Stimulated activated CD8-positive, alpha-beta memory T cell treated with anti-CD3 and anti-CD28 coated beads, Interleukin-2, amount 100 ng/mL, for 48 hours (primary cell): ENCODE data around the gene KLK13.
A peak's percentile ranks its signal among the peaks of the same experiment; 100 is the strongest.

Experiments used
- DNase-seq, 2 donors: peaks; one replicate each; pipeline ENCODE4 v3.0.0-alpha.2; 2020; ENCODE audit warnings: low read depth in 2 of 2

KLK13 gene, protein sequence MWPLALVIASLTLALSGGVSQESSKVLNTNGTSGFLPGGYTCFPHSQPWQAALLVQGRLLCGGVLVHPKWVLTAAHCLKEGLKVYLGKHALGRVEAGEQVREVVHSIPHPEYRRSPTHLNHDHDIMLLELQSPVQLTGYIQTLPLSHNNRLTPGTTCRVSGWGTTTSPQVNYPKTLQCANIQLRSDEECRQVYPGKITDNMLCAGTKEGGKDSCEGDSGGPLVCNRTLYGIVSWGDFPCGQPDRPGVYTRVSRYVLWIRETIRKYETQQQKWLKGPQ

DNA sequence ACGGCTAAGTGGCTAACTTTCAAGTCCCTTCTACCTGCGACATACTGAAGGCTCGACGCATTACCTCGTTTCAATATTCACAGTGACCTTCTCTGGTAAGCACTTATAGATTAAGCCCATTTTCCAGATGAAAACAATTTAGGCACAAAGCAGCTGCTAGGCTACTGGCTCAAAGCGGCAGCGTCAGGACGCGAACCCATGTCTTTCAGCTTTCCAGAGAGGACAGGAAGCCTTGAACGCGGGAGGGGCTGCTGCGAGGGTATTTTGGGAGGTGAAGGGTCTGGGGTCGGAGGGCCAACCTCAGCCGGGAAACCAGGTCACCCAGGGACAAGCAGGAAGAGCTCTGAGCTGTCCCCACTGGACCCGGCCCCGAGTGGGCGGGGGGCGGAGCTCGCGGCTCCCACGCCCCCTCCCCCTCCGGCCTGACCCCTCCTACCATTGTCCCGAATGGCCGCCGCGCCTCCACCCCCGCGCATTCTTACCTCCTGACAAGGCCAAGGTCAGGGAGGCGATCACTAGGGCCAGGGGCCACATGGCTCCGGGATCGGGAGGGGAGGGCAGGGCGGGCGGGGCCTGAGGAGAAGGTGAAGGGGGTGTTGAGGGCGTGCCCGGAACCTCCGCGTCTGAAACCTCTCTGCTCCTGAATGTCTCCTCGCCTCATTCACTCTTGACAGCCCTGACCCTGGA, at the start of gene KLK13:
Gene KLK13 (minus strand): TSS at position 559 of the 687 bp plus-strand sequence. CDS start 25 bp downstream, at position 534.
- DNase-seq = no peak

DNA sequence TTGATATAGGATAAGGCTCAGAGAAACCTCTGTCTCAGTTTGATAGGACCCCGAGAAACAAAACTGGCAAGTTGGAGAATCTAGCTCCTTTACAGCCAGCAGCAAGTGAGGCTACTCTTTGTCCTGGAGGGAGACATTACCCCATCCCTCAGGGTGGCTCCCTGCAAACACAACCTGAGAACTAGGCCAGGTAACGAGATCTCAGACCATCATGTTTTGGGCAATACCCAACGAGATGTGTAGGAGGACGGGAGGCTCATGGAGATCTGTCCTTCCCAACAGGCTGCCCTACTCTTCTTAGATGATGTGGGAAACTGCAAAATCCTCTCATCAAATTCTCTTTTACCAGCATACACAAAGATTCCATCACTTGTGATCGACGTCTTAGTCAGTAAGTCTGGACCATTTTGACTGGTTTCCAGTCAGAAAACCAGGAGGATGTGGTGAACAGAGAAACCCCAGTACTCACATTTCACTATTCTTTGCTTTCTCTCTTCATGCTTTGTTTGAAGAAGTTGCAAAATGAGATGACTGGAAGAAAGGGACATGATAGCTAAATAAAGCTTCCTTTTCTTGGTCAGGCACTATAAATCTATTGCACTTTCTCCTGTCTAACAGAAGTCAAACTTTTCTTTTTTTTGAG, 49.3 kb upstream of the KLK13 start:
- no peak for DNase-seq

DNA sequence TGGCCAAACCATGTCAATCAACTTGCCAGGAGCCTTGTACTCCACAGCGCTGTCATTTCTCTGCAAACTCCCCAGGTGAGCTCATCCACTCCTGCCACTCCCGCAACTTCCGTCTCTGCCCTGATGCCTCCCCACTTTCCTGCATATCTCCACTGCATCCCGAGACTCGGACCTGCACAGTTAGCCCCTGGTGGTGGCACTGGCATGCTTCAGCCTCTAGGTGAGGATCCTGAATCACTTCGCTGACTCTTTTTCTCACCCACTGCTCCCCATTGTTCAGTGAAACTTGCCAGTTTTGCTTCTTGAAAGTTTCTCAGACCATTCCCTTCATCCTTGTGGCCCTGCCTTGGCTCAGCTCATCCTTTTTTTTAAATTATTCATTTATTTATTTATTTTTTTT, 46.7 kb upstream of the KLK13 start:
- no peak for DNase-seq

DNA sequence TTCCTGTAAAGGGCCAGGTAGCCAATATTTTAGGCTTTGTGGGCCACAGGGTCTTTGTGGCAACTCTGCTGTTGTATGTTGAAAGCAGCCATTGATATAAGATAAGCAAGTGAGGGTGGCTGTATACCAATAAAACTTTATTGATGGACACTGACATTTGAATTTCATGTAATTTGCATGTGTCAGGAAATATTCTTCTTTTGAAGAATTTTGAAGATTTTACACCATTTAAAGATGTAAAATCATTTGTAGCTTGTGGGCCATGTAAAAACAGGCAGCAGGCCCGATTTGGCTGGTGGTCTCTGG, 45.7 kb upstream of the KLK13 start:
- no peak for DNase-seq

DNA sequence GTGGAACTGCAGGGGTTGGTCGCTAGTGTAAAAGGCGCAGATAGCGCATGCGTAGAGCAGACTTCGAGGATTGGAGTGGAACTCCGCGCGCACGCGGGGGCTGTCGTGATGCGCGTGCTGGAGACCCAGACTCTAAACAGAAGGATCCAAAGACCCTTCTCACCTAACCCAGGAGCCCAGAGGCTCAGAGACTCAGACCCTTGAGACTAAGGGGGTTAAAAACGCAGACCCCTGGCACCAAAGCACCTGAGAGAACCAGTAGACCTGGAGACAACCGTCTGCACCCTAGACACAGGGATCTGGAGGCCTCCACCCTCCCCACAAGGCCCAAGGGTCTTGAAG, 43.9 kb upstream of the KLK13 start:
- DNase-seq = no peak

DNA sequence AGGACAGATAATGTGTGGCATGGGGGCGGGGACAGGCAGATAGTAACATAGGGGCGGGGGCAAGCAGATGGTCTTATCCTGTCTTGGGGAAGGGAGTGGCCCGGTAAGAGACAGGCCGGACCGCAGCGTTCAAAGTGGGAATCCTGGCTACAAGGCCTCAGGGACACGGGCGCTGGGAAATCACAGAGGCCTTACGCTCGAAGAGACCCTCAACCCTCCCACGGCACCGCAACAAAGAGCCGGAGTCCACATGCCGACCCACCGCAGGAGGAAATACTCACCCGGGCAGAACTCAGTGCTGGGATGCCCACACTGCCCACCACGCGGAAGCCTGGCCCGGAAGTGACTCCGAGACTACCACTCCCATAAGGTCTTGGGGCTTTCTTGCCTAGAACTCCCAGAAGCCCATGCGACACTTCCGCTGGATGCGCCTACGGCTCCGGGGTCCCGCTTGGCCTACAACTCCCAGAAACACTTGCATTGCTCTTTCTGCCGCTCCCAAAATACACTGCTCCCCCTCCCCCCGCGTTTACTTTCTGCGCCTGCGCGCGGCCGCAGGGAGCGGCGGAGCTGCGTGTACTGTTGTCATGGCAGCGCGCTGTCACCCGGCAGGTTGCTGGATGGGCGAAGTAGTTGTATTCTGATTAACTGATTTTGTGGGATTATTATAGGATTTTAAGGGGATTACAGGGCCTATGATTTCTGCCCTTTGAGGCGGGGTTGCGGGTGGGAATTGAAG, 43.3 kb upstream of the KLK13 start, which contains the start of gene CTU1:
Gene CTU1 (minus strand): TSS at position 344 of the 739 bp plus-strand sequence. CDS start 3,840 bp downstream, outside the sequence.
- peak; percentile 95 to 96 for DNase-seq

DNA sequence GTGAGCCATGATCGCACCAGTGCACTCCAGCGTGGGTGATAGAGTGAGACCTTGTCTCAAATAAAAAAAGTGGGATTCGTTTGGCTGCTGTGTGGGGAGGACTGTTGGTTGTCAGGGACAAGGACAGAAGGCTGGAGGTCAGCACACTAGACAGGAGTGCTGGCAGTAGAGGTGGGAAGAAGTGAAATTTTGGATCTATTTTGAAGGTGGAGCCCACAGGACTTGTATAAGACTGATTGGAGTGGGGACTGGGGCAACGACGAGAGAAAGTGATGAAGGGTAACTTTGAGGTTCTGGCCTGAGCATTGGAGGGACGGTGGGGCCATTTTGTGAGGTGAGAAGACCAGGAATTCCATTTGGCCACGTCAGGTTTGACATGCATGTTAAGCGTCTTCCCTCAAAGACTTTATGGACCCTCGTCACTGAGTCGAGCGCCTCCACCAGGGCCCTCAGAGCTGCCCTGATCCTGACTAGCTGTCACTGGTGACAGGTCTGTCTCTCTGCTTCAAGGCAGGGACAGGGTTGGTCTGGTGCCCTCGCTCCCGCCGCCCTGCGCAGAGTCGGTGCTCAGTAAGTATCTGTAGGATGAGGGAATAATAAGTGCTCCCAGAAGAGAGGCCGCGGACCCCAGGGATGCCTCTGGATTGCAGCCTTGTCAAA, 42.6 kb upstream of the KLK13 start:
- no peak for DNase-seq

DNA sequence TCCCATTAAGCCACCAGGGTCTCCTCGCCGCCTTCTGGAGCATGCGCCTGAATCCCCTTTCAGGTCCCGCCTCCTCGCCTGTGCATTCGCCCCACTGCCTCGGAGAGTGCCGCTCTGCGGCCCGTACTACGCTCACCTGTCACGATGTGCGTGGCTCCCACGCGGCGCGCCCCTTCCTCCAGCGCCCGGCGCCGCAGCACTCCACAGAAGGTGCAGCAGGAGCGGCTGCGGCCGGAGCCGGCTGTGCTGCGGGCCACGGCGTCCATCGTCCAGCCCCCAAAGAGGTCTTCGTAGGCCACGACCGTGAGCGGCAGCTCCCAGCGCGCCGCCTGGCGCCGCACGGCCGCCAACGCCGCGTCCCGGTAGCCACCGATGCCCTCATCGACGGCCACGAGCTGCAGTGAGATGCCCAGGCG, 39.0 kb upstream of the KLK13 start:
- DNase-seq = no peak

DNA sequence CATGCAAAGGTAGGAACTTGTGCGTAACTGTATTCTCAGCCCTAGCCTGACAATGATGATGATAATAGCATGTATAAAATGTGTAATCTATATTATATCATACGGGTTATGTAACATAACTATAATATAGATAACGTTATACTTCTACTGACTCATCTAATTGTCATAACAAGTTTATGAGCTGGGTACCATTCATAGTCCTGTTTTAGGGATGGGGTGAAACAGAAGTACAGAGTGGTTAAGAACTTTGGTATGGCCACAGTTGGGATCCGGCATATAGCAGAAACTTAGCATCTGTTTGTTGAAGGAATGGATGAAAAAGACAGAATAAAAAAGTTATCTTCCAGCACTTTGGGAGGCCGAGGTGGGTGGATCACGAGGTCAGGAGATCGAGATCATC, 38.1 kb upstream of the KLK13 start:
- no peak for DNase-seq

DNA sequence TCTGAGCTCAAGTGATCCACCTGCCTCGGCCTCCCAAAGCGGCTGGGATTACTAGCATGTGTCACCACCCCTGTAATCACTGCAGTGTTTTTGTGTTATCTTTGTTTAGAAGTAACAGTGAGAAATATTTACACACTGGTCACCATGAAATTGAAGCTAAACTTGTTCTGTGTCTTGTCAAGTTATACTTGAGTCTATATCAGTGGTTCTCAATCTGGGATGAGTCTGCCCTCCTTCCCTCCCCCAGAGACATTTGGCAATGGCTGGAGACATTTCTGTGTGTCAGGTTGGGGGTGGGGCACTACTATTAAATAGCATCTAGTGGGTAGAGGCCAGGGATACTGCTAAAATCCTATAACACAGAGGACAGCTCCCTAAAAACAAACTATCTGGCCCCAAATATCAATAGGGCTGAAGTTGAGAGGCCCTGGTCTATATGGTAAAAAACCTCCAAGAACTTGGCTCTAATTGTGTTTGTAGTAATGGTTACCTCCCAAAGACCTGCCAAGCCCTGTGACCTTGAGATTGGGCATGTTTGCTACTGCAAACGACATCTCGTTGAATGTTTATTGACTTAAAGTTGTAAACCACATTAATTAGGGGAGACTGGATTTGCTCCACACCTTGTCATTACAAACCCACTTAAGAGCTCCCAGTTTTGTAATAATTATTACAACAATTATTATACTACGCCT, 36.4 kb upstream of the KLK13 start:
- no peak for DNase-seq

DNA sequence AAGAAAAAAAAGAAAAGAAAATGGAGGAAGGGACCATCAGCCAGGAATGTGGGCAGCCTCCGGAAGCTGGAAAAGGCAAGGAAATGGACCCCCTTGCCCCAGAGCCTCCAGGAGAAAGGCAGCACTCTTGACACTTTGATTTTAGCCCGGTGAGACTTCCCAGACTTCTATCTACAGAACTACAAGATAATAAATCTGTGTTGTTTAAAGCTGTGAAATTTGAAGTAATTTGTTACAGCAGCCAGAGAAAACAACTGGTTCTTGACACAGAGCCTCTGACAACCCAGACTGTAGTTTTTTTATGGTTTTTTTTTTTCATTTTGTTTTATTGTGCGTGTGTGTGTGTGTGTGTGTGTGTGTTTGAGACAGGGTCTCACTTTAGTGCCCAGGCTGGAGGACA, 35.7 kb upstream of the KLK13 start:
- no peak for DNase-seq

DNA sequence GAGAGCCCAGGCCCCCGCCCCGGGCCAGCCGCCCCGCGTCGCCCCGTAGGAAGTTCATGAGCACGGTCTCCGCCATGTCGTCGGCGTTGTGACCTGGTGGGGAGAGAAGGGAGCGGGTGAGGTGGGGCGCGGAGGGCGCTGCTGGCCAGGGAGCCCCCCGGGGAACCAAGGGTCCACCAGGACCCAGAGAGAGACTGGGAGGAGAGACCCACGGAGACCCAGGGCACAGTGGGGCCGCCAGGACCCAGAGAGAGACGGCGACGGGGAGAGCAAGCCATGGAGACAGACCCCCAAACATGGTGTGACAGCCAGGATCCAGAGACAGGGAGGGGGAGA, 34.1 kb upstream of the KLK13 start:
- DNase-seq = no peak

DNA sequence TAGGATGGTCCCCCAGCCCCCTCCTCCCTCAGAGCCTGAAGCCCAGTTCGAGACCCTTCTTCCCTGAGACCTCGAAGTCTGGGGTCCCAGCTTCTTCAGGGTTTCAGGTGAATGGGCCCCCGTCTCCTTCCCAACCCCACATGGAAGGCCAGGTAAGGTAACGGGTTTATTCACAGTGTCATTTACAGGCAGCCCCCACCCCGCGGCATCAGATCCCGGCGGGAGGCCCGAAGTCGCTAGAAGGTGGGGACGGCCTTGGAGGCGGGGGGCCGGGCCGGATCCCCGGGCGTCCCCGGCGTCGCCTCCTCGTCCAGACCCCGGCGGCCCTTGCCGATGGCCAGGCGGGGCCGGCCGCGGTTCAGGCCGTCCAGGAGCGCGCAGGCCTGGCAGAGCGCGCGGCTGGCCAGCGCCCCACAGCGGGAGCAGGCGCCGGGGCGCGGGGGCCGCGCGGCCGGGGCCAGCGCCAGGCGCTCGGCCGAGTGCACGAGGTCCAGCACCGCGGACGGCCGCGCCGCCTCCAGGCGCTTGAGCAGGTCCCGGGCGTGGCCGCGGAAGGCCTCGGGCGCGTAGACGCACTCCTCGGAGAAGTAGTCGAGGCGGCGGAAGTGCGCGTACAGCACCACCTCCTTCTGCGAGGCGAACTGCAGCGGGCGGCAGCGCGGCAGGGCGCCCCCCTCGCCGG, 33.6 kb upstream of the KLK13 start:
- no peak for DNase-seq

DNA sequence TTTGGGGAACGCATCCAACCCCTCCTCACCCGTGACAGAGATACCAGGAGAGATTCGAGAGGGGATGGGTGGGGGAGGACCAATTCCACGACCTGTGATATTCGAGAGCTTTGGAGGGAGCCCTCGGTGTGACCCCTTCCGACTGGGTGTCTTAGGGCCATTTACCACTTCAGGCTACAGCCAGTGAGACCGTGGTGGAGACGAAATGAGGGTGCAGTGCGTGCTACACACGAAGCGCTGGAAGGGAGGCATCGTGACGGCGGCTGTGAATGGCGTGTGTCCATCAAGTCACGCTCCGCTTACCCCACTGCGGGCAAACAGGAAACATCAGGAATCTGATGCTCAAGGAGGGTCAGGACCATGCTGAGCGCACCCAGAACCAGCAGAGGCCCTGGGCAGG, 32.9 kb upstream of the KLK13 start:
- no peak for DNase-seq

DNA sequence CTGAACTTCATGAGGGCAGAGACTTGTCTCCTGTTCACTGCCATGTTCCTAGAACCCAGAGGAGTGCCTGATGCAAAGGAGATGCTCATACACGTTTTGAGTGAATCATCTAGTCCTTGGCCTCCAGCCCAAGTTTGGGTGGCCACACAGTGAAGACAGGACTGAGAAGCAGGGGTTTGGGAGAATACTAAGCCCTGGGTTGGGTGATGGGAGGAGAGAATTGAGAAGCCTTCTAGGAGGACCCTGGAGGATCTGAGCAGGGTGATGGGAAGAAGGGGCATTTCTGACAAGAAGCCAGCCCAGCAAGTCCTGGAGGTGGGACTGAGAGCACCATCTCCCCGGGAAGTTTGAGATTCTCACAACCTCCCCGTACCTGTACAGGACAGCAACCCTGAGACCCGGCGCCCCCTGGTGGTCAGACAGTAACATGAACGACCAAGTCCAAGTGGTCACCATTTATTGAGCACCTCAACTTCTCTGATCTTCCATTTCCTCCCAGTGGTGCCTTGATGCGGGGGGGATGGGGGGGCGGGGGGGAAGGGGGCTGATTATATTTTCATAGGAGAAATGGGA, 32.4 kb upstream of the KLK13 start:
- DNase-seq = peak; percentile 69 to 75

DNA sequence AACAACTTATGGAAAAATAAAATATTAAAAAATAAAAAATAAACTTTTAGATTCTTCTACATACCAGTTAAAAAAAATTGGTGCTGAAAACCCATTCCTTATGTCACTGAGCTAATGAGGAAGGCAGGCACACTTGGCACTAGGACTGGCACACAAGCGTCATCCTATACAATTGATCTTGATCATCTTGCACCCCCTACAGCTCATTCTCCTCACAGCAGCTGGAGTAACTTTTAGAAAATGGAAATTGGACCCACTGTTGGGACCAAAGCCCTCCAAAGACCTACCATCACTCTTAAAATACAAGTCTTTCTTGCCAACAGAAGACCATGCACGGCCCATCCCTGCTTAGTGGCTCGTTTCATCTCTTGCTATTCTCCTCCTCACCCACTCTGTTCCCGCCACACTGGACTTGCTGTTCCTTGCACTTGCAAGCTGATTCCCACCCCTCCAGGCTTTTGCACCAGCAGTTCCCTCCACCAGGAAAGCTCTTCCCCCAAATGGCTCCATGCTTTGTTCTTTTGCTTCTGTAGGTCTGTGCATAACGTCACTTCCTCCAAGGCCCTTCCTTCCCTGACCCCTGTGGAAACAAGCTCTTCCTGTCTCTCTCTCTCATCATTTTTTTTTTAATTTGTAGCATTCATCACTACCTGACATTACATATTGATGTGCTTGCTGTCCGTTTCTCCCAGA, 31.7 kb upstream of the KLK13 start:
- DNase-seq = no peak

DNA sequence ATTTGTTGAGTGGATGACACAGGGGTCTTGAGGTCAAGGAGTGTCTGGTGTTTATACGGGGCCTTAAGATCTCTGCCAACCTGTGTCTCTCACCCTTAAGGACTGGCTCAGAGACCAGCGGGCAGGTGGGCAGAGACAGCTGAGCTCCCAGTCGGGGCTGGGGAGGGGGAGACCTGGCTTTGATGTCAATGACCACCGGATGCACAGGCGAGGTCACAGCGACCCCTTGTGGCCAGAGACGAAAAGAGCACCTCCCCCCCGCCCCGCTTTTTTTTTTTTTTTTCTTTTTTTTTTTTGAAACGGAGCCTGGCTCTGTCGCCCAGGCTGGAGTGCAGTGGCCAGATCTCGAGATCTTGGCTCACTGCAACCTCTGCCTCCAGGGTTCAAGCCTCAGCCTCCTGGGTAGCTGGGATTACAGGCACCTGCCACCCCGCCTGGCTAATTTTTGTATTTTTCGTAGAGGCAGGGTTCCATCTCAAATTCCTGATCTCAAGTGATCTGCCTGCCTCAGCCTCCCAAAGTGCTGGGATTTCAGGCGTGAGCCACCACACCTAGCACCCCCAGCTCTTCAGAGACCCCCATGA, 29.9 kb upstream of the KLK13 start:
- DNase-seq = no peak

DNA sequence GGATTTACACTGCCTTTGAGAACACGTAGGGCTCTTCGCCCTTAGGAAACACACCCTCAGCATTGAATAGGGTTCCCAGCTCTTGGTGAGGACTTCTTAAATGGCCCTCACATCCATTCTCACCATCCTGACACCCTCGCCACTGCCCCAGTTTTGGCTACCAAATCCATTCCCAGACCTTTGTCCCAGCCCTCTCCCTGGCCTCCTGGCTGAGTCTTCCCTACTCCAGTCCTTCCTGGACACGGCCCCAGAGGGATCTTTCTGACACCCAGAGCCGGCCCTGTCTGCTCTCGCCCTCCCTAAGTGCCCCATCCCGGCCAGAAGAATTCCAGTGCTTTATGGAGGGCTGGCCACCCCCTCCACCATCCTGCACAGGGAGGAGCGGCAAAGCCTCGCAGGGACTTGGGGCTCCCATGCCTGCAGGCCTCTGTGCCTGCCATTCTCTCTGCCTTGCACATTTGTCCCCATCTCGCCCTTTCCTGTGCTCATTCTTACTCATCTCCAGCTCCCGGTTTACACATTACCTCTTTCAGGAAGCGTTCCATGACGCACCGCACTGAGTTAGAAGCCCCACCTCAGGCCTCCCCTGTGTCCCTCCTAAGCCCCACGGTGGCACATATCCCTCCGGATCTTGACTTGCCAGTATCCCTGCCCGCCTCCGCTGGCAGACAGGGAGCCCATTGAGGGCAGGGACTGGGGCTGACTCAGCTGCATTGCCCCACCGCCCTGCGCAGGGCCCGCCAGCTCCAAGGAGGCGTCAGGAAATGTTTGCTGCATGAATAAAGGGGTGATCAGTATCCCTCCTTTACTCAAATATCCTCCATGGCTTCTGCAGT, 28.8 kb upstream of the KLK13 start:
- no peak for DNase-seq

DNA sequence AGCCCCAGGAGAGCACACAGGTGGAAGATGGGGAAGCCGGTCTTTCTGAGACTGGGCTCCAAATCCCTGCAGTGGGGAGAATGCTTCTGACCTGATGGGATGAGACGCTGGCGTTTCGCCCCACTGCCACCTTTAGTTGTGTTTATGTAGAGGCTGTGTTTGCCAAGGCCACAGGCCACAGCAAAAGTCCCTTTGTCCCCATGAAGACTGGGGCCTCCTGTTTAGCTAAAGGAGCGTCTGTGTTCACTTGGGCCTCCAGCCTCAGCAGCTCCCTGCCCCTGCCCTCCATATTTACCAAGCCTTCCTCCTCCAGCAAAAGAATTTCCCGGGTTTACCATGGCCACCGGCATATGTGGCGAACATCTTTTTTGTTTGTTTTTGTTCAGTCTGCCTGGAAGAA, 28.2 kb upstream of the KLK13 start:
- no peak for DNase-seq
